Panc1 (cell line): ENCODE measurements around the gene KRTAP10-2. TPM values are rescaled to one million over a fixed set of nuclear protein-coding genes. Genes with fewer than 3 reads are reported as not detected.

Experiments used
- ATAC-seq: fragments of 200-7000 bp; cut with Tn5 transposase; 2 replicates; pipeline ENCODE4 v1.9.1; 2020; ENCODE audit warnings: mild to moderate bottlenecking, moderate library complexity
- BruUV-seq: library from RNA; stranded (reverse); fragments of 400-500 nt; replicated peaks from 2 replicates; lab custom pipeline; 2021; lab: Mats Ljungman, UMichigan
- CTCF ChIA-PET: fragments of 300-600 bp; sonication (Branson Sonifier 250); formaldehyde crosslinking; loops from one replicate; lab custom pipeline; 2022; ENCODE audit warnings: antibody characterized with exemption; lab: Charles Lee
- POLR2A ChIA-PET: fragments of 300-600 bp; sonication (Branson Sonifier 250); formaldehyde crosslinking; loops from one replicate; lab custom pipeline; 2022; ENCODE audit warnings: antibody characterized with exemption; lab: Charles Lee
- DNase-seq: peaks from one replicate; pipeline ENCODE4 v3.0.0-alpha.2; 2010; ENCODE audit warnings: low read depth, low spot score
- H3K27ac ChIP-seq: 2 replicates; pipeline ENCODE4 v1.5.1; 2011; ENCODE audit warnings: mild to moderate bottlenecking, low read length, inconsistent platforms
- H3K27me3 ChIP-seq: fragments of 200-500 bp; sonication (Bioruptor generic); 2 replicates; pipeline ENCODE4 v1.6.0; 2014; ENCODE audit warnings: low read length, inconsistent platforms; ENCODE audit not compliant: control insufficient read depth, insufficient read depth
- H3K36me3 ChIP-seq: fragments of 200-500 bp; sonication (Bioruptor generic); 2 replicates; pipeline ENCODE4 v1.5.1; 2014; ENCODE audit warnings: inconsistent platforms, mild to moderate bottlenecking, low read length, moderate library complexity; ENCODE audit not compliant: control insufficient read depth, insufficient read depth
- H3K4me1 ChIP-seq: 2 replicates; pipeline ENCODE4 v1.5.1; 2011; ENCODE audit warnings: inconsistent platforms, mild to moderate bottlenecking, low read length, moderate library complexity; ENCODE audit not compliant: control insufficient read depth, insufficient read depth
- H3K4me3 ChIP-seq, 2 experiments: 2 replicates each; pipeline ENCODE4 v1.5.1; 2011 to 2012; ENCODE audit warnings: low read depth in 2 of 2, low read length in 2 of 2, mild to moderate bottlenecking in 2 of 2, inconsistent platforms in 1 of 2, moderate library complexity in 1 of 2
- H3K9me3 ChIP-seq: fragments of 200-500 bp; sonication (Bioruptor generic); 2 replicates; pipeline ENCODE4 v1.5.1; 2014; ENCODE audit warnings: low read depth, mild to moderate bottlenecking, inconsistent platforms, low read length, moderate library complexity; ENCODE audit not compliant: control insufficient read depth, insufficient read depth
- CTCF ChIP-seq: fragments of 450-650 bp; IDR thresholded peaks from 2 replicates; pipeline ENCODE4 v1.5.1; 2017; ENCODE audit warnings: mild to moderate bottlenecking
- POLR2AphosphoS5 ChIP-seq: IDR thresholded peaks from 2 replicates; pipeline ENCODE4 v1.6.1; 2012; ENCODE audit warnings: mild to moderate bottlenecking, low read depth, low read length, moderate library complexity
- SIN3A ChIP-seq: IDR thresholded peaks from 2 replicates; pipeline ENCODE4 v1.6.1; 2012; ENCODE audit warnings: low read depth, mild to moderate bottlenecking, low read length, moderate library complexity, borderline replicate concordance; ENCODE audit not compliant: insufficient read depth
- TCF7L2 ChIP-seq: IDR thresholded peaks from 2 replicates; pipeline ENCODE4 v1.6.1; 2011; ENCODE audit warnings: mild to moderate bottlenecking, low read depth, low read length, inconsistent platforms
- in situ Hi-C: cut with HindIII; loops from 2 replicates; pipeline ENCODE4 v1.10.0; 2016; ENCODE audit warnings: low sequenced_read_pairs, low pct_unique_long_range_greater_than_20kb
- intact Hi-C: fragments of 100-400 bp; cut with micrococcal nuclease; formaldehyde crosslinking; loops from one replicate; pipeline ENCODE4 v1.10.0; 2022; ENCODE audit not compliant: unreplicated experiment
- total RNA-seq: library from RNA; stranded (reverse); gene quantifications from one replicate; pipeline ENCODE4 v1.2.1, GENCODE V29; 2021; ENCODE audit not compliant: unreplicated experiment
- TF ChIP-seq, protein P1 (sequence below), 2 experiments: IDR thresholded peaks; 2 replicates each; pipeline ENCODE4 v1.6.1; 2011 to 2012; ENCODE audit warnings: low read depth in 2 of 2, control low read depth in 1 of 2, low read length in 1 of 2, mild to moderate bottlenecking in 1 of 2, moderate library complexity in 1 of 2; ENCODE audit not compliant: insufficient read depth in 1 of 2

The KRTAP10-2 gene
- total RNA-seq, 1 experiment from 2014 or later = not detected

DNA sequence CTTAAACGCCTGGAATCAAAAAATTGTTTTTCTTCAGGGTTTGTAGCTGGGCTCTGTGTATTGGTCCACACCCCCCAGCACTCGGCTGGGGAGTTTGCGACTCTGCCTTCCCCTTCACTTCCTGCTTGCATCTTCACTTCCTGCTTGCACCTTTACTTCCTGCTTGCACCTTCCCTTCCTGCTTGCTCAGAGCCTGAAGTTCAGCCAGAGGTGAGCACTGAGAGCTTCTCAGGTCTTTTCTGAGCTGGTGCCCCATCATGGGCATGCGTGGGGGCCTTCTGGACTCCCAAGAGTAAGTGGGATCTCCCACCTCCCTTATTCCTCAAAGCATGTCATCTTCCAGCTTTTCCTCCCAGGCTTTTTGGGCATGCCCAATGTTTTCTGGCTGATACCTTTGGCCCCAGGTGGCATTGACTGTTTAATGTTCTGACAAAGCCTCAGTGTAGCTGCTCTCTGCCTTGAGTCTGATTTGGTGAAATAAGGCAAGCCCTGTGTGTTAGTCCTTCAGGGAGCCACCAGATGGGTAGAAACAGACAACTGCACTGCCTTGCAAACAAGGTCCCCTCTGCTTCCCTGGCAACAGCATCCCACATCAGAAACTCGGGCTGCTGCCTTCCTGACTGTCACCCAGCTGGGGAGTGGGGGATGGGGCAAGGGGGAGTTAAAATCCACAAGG is 3.5 kb downstream of the KRTAP10-2 start:
- ATAC-seq (no peak), DNase-seq (no peak)
- Histone ChIP-seq H3K9me3 (peaks cover 6% of the 10 kb centered on the region; the same call in 1 of the 2 replicates), H3K4me3 (no peak overlapping the region), H3K4me1 (no peaks in the 10 kb centered on the region), H3K27ac (no peak overlapping the region), H3K27me3 (no peaks in the 10 kb centered on the region), H3K36me3 (no peaks in the 10 kb centered on the region)
- POLR2A ChIA-PET = interaction anchor here (0.6 kb wide), 1 partner anchor 177 kb away, joined by 6 read pairs; no protein-coding TSS in a partner anchor
- intact Hi-C loops = no loop called here
- BruUV-seq = no TSS peak
- CTCF ChIA-PET = no interaction called here
- TF ChIP-seq SIN3A (no peak), POLR2AphosphoS5 (no peak), CTCF (no peak), TCF7L2 (no peak)
- TF ChIP-seq, protein P1, sequence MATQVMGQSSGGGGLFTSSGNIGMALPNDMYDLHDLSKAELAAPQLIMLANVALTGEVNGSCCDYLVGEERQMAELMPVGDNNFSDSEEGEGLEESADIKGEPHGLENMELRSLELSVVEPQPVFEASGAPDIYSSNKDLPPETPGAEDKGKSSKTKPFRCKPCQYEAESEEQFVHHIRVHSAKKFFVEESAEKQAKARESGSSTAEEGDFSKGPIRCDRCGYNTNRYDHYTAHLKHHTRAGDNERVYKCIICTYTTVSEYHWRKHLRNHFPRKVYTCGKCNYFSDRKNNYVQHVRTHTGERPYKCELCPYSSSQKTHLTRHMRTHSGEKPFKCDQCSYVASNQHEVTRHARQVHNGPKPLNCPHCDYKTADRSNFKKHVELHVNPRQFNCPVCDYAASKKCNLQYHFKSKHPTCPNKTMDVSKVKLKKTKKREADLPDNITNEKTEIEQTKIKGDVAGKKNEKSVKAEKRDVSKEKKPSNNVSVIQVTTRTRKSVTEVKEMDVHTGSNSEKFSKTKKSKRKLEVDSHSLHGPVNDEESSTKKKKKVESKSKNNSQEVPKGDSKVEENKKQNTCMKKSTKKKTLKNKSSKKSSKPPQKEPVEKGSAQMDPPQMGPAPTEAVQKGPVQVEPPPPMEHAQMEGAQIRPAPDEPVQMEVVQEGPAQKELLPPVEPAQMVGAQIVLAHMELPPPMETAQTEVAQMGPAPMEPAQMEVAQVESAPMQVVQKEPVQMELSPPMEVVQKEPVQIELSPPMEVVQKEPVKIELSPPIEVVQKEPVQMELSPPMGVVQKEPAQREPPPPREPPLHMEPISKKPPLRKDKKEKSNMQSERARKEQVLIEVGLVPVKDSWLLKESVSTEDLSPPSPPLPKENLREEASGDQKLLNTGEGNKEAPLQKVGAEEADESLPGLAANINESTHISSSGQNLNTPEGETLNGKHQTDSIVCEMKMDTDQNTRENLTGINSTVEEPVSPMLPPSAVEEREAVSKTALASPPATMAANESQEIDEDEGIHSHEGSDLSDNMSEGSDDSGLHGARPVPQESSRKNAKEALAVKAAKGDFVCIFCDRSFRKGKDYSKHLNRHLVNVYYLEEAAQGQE (IDR thresholded peaks at IDR 0.05; ENCODE audit: insufficient read depth in 1 of 2, low read depth in 2 of 2, low read length in 1 of 2) = no peak
- in situ Hi-C loops = no loop called here

DNA sequence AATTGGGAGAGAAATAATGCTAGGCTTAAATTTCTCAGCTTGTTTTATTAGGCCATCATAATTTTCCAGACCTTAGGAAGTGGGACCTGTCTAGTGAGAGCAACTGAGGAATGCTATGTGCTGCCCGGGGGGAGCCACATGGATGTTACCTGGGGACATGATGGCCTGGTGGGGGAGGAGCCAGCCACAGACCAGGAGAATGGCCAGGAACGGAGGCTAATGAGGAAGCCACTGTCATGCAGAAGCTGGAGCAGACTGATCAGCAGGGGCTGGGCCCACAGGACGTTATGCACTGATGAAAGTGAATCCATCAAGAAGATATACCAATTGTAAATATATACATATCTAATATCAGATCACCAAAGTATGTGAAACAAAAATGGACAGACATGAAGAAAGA is 6.7 kb downstream of the KRTAP10-2 start:
- TF ChIP-seq, protein P1 (IDR thresholded peaks at IDR 0.05; ENCODE audit: insufficient read depth in 1 of 2, low read depth in 2 of 2, low read length in 1 of 2) = no peak
- no peak for TF ChIP-seq TCF7L2
- no peak for TF ChIP-seq SIN3A
- no peak for TF ChIP-seq CTCF
- no peak for TF ChIP-seq POLR2AphosphoS5
- no peaks in the 10 kb centered on the region for H3K27me3 ChIP-seq
- H3K4me3 ChIP-seq = no peak overlapping the region
- ChIA-PET CTCF (no interaction called here), POLR2A (no interaction called here)
- in situ Hi-C loops (no loop called here), intact Hi-C loops (no loop called here)
- H3K36me3 ChIP-seq = no peaks in the 10 kb centered on the region
- ATAC-seq (no peak), DNase-seq (no peak)
- H3K27ac ChIP-seq = no peak overlapping the region
- H3K4me1 ChIP-seq = no peaks in the 10 kb centered on the region
- BruUV-seq = no TSS peak
- H3K9me3 ChIP-seq = peaks cover 12% of the 10 kb centered on the region; the same call in 1 of the 2 replicates
